Measurements from ENCODE around the gene LSP1.

The LSP1 gene

DNA sequence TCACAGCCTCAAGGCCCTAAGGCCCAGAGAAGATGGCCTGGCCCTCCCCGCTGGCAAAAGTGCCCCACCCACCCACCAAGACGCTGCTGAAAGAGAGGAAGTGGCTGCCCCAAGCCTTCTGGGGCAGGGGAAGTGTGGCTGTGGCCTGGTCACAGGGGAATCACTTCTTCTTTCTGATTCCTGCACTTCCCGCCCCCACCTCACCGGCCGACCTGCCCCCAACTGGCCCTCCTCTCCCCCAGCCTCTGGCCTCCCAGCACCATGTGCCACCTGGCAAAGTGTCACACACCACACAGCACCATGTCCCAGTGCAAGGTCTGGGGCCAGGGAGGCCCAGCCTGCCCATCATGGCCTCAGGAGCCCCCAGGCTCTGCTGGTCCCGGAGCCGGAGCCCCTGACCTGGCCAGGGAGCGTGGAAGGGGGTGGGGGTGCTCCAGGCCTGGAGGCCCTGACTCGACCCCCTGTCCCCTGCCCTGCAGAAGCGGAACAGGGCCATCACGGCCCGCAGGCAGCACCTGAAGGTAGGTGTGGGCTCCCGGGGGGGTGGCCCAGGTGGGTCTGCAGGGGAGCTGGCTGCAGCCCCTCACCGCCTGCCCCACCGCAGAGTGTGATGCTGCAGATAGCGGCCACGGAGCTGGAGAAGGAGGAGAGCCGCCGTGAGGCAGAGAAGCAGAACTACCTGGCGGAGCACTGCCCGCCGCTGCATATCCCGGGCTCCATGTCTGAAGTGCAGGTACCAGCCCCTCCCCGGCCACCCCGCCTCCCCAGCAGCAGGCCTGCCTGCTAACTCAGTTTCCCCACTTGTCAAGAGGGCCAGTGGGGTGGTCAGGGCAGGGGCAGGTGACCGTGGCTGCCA lies 12.7 kb upstream of the LSP1 start:
- TF ChIP-seq, protein P1, sequence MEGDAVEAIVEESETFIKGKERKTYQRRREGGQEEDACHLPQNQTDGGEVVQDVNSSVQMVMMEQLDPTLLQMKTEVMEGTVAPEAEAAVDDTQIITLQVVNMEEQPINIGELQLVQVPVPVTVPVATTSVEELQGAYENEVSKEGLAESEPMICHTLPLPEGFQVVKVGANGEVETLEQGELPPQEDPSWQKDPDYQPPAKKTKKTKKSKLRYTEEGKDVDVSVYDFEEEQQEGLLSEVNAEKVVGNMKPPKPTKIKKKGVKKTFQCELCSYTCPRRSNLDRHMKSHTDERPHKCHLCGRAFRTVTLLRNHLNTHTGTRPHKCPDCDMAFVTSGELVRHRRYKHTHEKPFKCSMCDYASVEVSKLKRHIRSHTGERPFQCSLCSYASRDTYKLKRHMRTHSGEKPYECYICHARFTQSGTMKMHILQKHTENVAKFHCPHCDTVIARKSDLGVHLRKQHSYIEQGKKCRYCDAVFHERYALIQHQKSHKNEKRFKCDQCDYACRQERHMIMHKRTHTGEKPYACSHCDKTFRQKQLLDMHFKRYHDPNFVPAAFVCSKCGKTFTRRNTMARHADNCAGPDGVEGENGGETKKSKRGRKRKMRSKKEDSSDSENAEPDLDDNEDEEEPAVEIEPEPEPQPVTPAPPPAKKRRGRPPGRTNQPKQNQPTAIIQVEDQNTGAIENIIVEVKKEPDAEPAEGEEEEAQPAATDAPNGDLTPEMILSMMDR (IDR thresholded peaks at IDR 0.05; ENCODE audit: poor library complexity, severe bottlenecking) = no peak
- H3K9me3 ChIP-seq (ENCODE audit: severe bottlenecking) = no peaks in the 10 kb centered on the region
- no peak overlapping the region for H3K4me3 ChIP-seq (ENCODE audit: severe bottlenecking)
- no peaks in the 10 kb centered on the region for H3K36me3 ChIP-seq (ENCODE audit: low read depth)
- DNase-seq (ENCODE audit: low spot score) = no peak
- H3K4me1 ChIP-seq (ENCODE audit: insufficient read depth, poor library complexity, severe bottlenecking) = peaks cover 12% of the 10 kb centered on the region
- H3K27ac ChIP-seq (ENCODE audit: poor library complexity, severe bottlenecking) = no peak overlapping the region
- H3K27me3 ChIP-seq (ENCODE audit: insufficient read depth, poor library complexity, severe bottlenecking) = no peaks in the 10 kb centered on the region
- no peak for ATAC-seq (ENCODE audit: low read depth)

DNA sequence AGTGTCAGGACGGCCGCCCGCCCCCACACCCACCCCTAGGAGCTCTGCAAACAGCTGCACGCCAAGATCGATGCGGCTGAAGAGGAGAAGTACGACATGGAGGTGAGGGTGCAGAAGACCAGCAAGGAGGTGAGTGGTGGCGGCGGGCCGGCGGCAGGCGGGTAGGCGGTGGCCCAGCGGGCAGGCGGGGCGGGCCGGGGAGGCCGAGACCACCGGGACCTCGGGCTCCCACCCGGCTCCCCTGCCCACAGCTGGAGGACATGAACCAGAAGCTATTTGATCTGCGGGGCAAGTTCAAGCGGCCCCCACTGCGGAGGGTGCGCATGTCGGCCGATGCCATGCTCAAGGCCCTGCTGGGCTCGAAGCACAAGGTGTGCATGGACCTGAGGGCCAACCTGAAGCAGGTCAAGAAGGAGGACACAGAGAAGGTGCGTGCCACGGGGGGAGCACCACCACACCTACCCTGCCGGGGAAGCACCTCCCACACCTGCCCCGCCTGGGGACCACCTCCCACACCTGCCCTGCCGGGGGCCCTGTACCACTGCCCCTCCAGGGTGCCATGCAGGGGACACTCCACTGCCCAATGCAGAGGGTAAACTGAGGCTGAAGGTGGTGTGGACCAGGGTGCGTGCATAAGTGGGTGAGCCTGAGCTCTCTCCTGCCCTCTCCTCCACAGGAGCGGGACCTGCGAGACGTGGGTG lies 12.0 kb upstream of the LSP1 start:
- H3K27me3 ChIP-seq (ENCODE audit: insufficient read depth, poor library complexity, severe bottlenecking) = no peaks in the 10 kb centered on the region
- DNase-seq (ENCODE audit: low spot score) = no peak
- no peaks in the 10 kb centered on the region for H3K9me3 ChIP-seq (ENCODE audit: severe bottlenecking)
- H3K4me3 ChIP-seq (ENCODE audit: severe bottlenecking) = no peak overlapping the region
- H3K4me1 ChIP-seq (ENCODE audit: insufficient read depth, poor library complexity, severe bottlenecking) = peaks cover 12% of the 10 kb centered on the region
- no peaks in the 10 kb centered on the region for H3K36me3 ChIP-seq (ENCODE audit: low read depth)
- TF ChIP-seq, protein P1 (IDR thresholded peaks at IDR 0.05; ENCODE audit: poor library complexity, severe bottlenecking) = no peak
- no peak overlapping the region for H3K27ac ChIP-seq (ENCODE audit: poor library complexity, severe bottlenecking)
- no peak for ATAC-seq (ENCODE audit: low read depth)

DNA sequence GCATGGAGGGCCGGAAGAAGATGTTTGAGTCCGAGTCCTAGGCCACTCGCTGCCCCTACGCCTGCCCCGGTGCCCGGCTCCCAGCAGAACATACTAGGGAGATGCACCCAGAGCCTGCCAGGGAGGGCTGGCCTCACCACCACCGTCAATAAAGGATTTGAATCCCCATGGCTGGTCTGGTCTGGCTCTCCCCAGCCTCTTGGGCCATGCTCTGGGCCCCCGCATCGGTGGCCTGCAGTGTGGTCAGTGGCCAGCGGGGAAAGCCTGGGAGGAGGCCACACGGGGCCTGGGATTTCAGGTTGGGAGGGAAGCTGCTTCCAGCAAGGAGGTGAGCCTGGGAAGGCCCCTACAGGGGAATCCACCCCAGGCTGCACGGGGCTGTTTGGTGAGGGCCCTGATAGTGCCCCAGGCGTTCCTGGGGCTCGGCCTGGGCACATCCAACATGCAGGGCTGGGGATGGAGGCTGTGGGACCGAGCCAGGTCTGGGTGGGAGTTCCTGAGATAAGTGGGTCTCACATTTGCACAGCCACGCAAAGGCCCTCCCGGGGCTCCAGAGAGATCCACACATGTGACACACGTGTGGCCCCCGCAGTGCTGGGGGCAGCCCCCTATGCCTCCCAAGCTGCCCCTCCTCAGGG lies 11.3 kb upstream of the LSP1 start:
- peaks cover 12% of the 10 kb centered on the region for H3K4me1 ChIP-seq (ENCODE audit: insufficient read depth, poor library complexity, severe bottlenecking)
- no peak for ATAC-seq (ENCODE audit: low read depth)
- no peaks in the 10 kb centered on the region for H3K36me3 ChIP-seq (ENCODE audit: low read depth)
- H3K9me3 ChIP-seq (ENCODE audit: severe bottlenecking) = no peaks in the 10 kb centered on the region
- no peak overlapping the region for H3K4me3 ChIP-seq (ENCODE audit: severe bottlenecking)
- H3K27ac ChIP-seq (ENCODE audit: poor library complexity, severe bottlenecking) = no peak overlapping the region
- H3K27me3 ChIP-seq (ENCODE audit: insufficient read depth, poor library complexity, severe bottlenecking) = no peaks in the 10 kb centered on the region
- DNase-seq (ENCODE audit: low spot score) = no peak
- TF ChIP-seq, protein P1 (IDR thresholded peaks at IDR 0.05; ENCODE audit: poor library complexity, severe bottlenecking) = no peak

DNA sequence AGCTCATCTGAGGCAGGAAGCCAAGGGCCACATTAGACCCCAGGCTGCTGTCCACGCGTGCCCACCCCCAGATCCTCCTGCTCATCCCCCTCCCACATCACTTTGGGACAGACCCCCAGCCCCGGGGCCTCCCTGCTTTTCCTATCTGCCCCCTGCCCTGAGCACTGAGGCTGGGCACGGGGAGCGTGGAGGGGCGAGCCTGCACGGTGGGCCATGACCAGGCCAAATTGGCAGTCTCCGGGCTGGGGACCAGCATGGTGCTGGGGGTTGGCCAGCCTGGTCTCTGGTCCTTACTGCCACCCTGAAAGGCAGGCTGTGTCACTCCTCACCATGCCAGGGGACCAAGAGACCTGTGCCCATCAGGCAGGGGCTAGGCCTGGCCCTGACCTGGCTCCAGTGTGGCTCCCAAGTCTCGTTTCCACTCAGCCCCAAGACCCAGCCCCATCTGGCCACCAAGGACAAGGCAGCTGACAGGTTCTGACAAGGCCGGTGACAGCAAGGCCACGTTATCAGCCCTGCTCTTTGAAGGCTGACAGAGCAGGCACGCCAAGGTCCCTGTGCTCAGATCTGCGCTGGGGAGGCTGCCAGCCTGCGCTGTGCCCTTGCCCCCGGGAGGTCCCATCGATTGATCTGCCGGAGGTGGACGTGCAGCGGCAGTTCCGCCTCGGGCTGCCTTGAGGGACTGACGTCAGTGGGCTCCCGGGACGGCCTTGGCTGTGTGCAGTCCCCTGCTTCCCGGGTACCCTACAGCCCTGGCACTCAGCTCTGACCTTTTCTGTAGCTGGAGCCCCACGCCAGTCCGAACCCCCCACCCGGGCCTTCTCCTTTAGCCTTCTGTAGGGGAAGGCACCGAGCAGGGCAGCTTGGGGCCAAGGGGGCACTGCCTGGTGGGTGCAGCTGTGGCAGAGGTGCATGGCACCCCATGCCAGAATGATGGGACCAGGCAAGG lies 10.5 kb upstream of the LSP1 start:
- TF ChIP-seq, protein P1 (IDR thresholded peaks at IDR 0.05; ENCODE audit: poor library complexity, severe bottlenecking) = no peak
- Histone ChIP-seq H3K27me3 (ENCODE audit: insufficient read depth, poor library complexity, severe bottlenecking) (no peaks in the 10 kb centered on the region), H3K36me3 (ENCODE audit: low read depth) (no peaks in the 10 kb centered on the region), H3K4me1 (ENCODE audit: insufficient read depth, poor library complexity, severe bottlenecking) (peaks cover 12% of the 10 kb centered on the region), H3K27ac (ENCODE audit: poor library complexity, severe bottlenecking) (no peak overlapping the region), H3K9me3 (ENCODE audit: severe bottlenecking) (no peaks in the 10 kb centered on the region), H3K4me3 (ENCODE audit: severe bottlenecking) (no peak overlapping the region)
- DNase-seq (ENCODE audit: low spot score) (no peak), ATAC-seq (ENCODE audit: low read depth) (no peak)

Data from RWPE2 (cell line).